ENCODE data around the gene CPEB1. TPM values are rescaled to one million over a fixed set of nuclear protein-coding genes. Genes with fewer than 3 reads are reported as not detected.
A peak's percentile ranks its signal among the peaks of the same experiment; 100 is the strongest.

The CPEB1 gene
- total RNA-seq, 1 donor from 2014 or later = 0.72 TPM

GRCh38 chr15:82545478-82545877 lies 101.7 kb downstream of the CPEB1 start:
- no peak for DNase-seq (ENCODE audit: low read depth, low spot score)
- Mint-ChIP-seq H3K9me3 (no peaks in the 10 kb centered on the region), H3K27me3 (ENCODE audit: low read depth) (no peaks in the 10 kb centered on the region), H3K27ac (ENCODE audit: unreplicated experiment) (no peak overlapping the region), H3K4me1 (peaks cover 25% of the 10 kb centered on the region), H3K4me3 (no peak overlapping the region), H3K36me3 (ENCODE audit: low read depth) (no peaks in the 10 kb centered on the region)
- no peak for TF ChIP-seq CTCF (conservative IDR thresholded peaks at IDR 0.05)

- no peak for DNase-seq (ENCODE audit: low read depth, low spot score)
- Mint-ChIP-seq H3K36me3 (ENCODE audit: low read depth) (no peaks in the 10 kb centered on the region), H3K27ac (ENCODE audit: unreplicated experiment) (no peak overlapping the region), H3K4me1 (peaks cover 25% of the 10 kb centered on the region), H3K4me3 (peak overlapping the region; percentile 8), H3K9me3 (no peaks in the 10 kb centered on the region), H3K27me3 (ENCODE audit: low read depth) (no peaks in the 10 kb centered on the region)
- TF ChIP-seq CTCF (conservative IDR thresholded peaks at IDR 0.05) = no peak
Measured at GRCh38 chr15:82545002-82545401, 102.2 kb downstream of the CPEB1 start.

GRCh38 chr15:82544431-82544830 lies 102.7 kb downstream of the CPEB1 start:
- H3K4me3 Mint-ChIP-seq = peak overlapping the region; percentile 8
- no peaks in the 10 kb centered on the region for H3K27me3 Mint-ChIP-seq (ENCODE audit: low read depth)
- no peak overlapping the region for H3K27ac Mint-ChIP-seq (ENCODE audit: unreplicated experiment)
- DNase-seq (ENCODE audit: low read depth, low spot score) = no peak
- no peak for TF ChIP-seq CTCF (conservative IDR thresholded peaks at IDR 0.05)
- peaks cover 25% of the 10 kb centered on the region for H3K4me1 Mint-ChIP-seq
- H3K9me3 Mint-ChIP-seq = no peaks in the 10 kb centered on the region
- H3K36me3 Mint-ChIP-seq (ENCODE audit: low read depth) = no peaks in the 10 kb centered on the region

GRCh38 chr15:82543160-82543559 lies 104.0 kb downstream of the CPEB1 start:
- peak overlapping the region; percentile 84 for H3K4me3 Mint-ChIP-seq
- TF ChIP-seq CTCF (conservative IDR thresholded peaks at IDR 0.05) = no peak

GRCh38 chr15:82540984-82541431 lies 106.2 kb downstream of the CPEB1 start:
- H3K36me3 Mint-ChIP-seq (ENCODE audit: low read depth) = peaks cover 22% of the 10 kb centered on the region
- DNase-seq (ENCODE audit: low read depth, low spot score) = no peak
- peak overlapping the region; percentile 79 for H3K27ac Mint-ChIP-seq (ENCODE audit: unreplicated experiment)

More at GRCh38 chr15:82543160-82543559, 104.0 kb downstream of the CPEB1 start:
- peaks cover 4% of the 10 kb centered on the region for H3K36me3 Mint-ChIP-seq (ENCODE audit: low read depth)
- peaks cover 37% of the 10 kb centered on the region for H3K4me1 Mint-ChIP-seq
- H3K9me3 Mint-ChIP-seq = no peaks in the 10 kb centered on the region
- DNase-seq (ENCODE audit: low read depth, low spot score) = no peak
- H3K27ac Mint-ChIP-seq (ENCODE audit: unreplicated experiment) = peak overlapping the region; percentile 5
- H3K27me3 Mint-ChIP-seq (ENCODE audit: low read depth) = no peaks in the 10 kb centered on the region

More at GRCh38 chr15:82540984-82541431, 106.2 kb downstream of the CPEB1 start:
- H3K4me1 Mint-ChIP-seq = peaks cover 59% of the 10 kb centered on the region
- no peaks in the 10 kb centered on the region for H3K27me3 Mint-ChIP-seq (ENCODE audit: low read depth)
- H3K9me3 Mint-ChIP-seq = no peaks in the 10 kb centered on the region
- H3K4me3 Mint-ChIP-seq = peak overlapping the region; percentile 99
- TF ChIP-seq CTCF (conservative IDR thresholded peaks at IDR 0.05) = no peak
